HG02970 (cell line): ENCODE data around the gene ICA1.

ENCODE experiments used
- ATAC-seq: cut with Tn5 transposase; IDR thresholded peaks from one replicate; pipeline ENCODE4 v1.9.1; 2021; ENCODE audit warnings: mild to moderate bottlenecking, moderate library complexity, moderate number of reproducible peaks; ENCODE audit not compliant: unreplicated experiment, low FRiP score

Gene ICA1

GRCh38 chr7:8205031-8205387 lies 57.0 kb downstream of the ICA1 start:
- no peak for ATAC-seq

GRCh38 chr7:8204339-8205030 lies 57.5 kb downstream of the ICA1 start:
- ATAC-seq, result no peak

GRCh38 chr7:8201846-8202441 lies 60.0 kb downstream of the ICA1 start:
- no peak for ATAC-seq

DNA sequence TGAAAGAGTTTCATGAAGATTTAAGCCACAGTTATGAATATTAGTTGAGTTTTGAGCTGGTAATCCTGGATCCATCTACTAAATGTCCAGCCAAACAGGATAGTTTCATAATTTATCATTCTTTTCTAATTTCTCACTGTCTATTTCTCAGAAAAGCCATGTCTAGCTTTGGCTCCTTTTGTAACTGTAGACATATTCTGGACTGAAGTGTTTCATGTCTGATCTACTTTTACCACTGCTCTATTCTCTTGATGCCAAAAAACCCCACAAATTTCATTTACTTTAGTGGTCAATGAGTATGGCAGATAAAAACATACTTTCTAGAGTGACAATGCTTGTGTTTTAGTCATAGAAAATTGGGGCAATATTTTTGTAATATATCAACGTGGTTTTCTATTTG lies 61.2 kb downstream of the ICA1 start:
- ATAC-seq, result no peak

- no peak for ATAC-seq
Measured at GRCh38 chr7:8200316-8200715, 61.7 kb downstream of the ICA1 start.

GRCh38 chr7:8197994-8198698 lies 63.8 kb downstream of the ICA1 start:
- no peak for ATAC-seq

- no peak for ATAC-seq
Measured at GRCh38 chr7:8192897-8193296, 69.1 kb downstream of the ICA1 start.

DNA sequence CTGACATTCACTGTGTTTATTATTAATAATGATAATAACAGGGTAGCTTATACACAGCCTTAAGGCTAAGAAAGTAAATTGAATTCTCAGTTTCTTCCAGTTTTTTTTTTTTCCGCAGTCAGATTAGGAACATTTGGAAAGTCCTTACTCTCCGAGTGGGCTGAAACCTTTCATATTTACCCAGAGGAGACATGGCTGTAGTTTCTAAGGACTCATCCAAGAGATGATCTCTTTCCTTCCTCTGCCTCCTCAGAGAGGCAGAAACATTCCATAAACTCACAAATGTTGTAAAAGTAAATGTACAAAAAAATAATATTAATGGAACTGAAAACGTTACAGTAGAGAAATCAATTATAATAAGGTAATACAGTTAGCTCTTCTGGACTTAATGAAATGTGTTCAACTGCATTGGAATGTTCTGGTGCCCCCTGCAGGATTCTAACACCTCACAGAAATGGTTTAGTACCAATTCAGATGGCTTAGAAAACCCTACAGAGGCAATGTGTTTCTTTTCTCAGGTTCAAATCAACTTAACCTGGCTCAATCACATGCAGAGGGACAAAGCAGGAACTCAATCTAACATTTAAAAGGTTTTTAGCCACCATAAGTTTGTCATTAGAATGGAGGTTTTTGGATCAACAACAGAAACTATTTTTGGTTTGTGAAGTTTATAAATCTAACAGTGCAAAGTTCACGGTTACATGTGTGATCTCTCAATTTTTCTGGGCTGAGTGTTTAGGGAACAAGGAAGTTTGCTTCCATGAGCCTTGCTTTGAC lies 71.7 kb downstream of the ICA1 start:
- no peak for ATAC-seq

- no peak for ATAC-seq
Measured at GRCh38 chr7:8189625-8190024, 72.3 kb downstream of the ICA1 start.

DNA sequence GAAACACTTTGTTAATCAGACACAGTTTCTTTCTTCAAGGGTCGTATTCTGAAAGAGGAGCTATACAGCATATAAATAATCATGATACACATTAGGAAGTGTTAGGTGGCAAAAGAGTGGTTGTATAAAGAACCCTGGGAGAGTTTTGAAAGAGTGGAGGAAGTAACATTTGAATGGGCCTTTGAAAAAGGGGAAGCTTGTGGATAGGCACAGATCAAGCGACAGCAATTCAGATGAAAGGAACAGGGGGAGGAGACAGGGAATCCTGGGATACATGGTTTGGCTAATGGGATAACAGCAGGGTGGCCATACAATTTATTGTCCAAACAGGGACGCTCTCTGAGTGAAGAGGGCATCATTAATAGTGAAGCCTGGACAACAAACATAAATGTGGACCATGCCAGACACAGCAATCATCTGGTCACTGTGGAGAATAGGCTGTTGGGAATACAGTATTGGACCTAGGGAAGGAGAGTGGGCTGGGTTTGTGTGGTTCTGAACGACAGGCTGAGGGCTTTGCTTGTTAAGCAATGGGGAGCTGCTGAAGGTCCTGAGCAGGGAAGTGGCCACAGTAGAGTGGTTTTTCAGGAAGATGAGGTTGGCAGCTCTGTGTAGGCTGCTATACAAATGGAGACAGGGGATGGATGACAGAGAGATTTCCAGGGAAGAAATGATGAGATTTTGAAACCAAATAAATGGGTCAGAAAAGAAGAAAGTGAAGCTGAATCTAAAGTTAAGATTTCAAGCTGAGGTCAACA lies 75.9 kb downstream of the ICA1 start:
- ATAC-seq, result no peak

DNA sequence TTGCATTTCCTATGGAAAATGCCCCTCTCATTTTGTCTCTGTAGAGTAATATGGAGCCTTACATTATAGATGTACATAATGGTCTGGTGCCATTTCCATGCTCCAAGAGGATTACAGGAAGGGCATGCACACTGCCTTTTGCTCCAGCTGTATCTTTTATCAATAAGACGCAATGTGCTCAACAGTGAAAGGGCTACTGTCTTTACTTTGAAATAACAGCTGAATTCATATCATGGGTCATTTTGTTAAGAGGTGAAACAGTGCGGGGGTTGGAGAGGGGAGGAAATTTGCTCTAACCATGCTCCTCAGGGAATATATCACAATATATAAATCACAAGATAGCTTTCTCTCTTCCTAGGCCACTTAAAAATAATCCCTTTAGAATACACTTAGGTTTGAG lies 77.7 kb downstream of the ICA1 start:
- no peak for ATAC-seq

- ATAC-seq, result no peak
Measured at GRCh38 chr7:8179486-8179885, 82.5 kb downstream of the ICA1 start.

DNA sequence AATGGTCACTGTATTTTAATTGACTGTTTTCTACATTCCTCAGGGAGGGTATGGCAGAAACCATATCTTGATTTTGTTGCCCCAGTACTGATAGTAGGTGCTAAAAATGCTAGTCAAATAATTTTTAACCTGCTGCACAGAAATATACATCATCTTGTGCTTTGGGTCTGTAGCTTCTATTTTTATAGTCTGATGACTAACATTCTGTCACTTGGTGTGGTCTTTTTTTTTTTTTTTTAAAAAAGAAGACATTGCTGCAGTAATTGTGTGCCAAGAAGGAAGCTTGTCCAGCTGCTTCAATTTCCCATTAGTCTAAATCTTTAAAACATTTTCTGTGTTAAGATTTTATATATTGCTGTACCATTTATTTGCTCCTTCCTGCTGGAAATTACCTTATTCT lies 83.6 kb downstream of the ICA1 start:
- no peak for ATAC-seq

GRCh38 chr7:8177109-8177933 lies 84.6 kb downstream of the ICA1 start:
- ATAC-seq, result peak; percentile 39

GRCh38 chr7:8176370-8177081 lies 85.4 kb downstream of the ICA1 start:
- ATAC-seq, result peak; percentile 67

DNA sequence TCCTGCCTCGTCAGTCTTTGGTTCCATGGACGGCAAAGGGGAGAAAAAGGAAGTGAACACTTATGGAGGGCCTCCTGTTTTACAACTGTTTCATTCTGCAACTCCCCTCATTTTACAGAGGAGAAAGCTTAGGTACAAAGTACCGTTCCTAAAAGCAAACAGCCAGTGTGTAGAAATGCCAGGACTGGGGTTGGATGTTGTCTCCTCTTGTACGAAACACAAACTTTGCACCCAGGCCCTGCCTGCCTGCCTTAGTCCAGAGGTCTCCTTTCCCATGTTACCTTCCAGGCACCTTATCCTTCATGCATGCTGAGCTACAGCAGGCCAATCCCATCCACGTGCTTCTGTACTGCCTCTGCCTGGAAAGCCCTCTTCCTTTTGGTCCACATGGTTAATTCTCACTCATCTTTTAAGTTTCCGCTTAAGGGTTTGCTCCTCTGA lies 86.0 kb downstream of the ICA1 start:
- ATAC-seq, result no peak

- ATAC-seq, result no peak
Measured at GRCh38 chr7:8172372-8173354, 89.3 kb downstream of the ICA1 start.

- ATAC-seq, result no peak
Measured at GRCh38 chr7:8169171-8169570, 92.8 kb downstream of the ICA1 start.
